NK-92 treated with Interleukin-12 subunit alpha and Interleukin-12 subunit beta, amount 100 ng/mL, for 24 hours (cell line): Measurements from ENCODE around the gene MBP.
A peak's percentile ranks its signal among the peaks of the same experiment; 100 is the strongest.

Source experiments
- DNase-seq: peaks from one replicate; lab custom pipeline; 2025; lab: John Stamatoyannopoulos, UW

The MBP gene

DNA sequence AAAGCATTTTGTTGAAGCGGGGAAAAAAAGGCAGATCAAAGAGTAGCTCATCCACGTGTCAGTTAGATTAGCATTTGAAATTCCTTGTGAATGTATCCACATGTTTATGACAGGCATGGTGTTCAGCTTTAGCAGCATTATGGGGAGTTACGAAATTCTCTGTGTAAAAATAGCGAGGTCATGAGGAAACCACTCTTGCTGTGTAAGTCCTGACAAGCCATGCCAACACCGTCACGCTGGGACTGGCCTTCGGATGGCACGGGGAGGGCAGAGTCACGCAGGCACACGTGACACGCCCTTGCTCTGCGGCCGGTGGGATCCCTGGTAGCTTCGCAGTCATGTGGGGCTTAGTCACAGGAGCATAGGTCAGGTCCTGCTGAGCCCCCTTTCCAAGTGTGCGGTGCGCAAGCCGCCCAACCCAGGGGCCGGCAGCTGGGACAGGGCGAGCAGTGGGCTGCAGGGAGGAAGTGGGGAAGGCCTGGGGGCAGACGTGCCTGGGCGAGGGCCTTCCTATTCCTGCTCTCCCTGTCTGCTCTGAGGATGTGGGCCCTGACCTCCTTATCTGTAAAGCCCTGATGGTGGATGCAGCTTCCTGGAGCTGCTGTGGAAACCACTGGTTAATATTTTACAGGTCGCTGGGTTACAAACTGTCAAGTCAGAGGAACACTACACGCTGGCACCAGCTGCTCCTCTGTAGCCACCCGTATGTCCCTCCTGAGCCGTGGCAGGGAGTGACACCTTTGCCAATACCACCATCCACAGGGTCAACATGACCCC lies 18.0 kb downstream of the MBP start:
- no peak for DNase-seq

DNA sequence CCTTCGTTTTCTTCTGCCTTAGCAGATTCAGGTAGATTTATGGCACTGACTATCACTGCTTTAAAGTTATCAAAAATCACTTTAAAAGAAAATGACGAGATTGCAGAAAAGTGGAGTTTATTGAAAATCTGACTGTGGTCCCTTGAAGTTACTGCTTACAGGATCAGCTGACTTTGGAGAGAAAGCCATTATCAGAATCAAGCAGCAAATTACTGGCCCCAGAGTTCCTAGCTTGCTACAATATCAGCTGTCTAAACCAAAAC lies 18.5 kb downstream of the MBP start:
- no peak for DNase-seq

- DNase-seq: no peak
Observed at GRCh38 chr18:77113361-77114151, 19.0 kb downstream of the MBP start.

DNA sequence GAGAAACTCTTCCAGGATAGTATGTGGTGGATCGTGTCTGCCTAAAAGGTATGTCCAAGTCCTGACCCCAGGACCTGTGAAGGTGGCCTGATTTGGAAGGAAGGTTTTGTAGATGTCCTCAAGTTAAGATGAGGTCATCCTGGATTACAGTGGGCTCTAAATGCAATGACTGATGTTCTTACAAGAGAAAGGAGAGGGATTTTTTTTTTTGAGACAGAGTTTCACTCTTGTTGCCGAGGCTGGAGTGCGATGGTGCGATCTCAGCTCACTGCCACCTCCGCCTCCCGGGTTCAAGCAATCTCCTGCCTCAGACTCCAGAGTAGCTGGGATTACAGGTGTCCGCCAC lies 19.9 kb downstream of the MBP start:
- no peak for DNase-seq

DNA sequence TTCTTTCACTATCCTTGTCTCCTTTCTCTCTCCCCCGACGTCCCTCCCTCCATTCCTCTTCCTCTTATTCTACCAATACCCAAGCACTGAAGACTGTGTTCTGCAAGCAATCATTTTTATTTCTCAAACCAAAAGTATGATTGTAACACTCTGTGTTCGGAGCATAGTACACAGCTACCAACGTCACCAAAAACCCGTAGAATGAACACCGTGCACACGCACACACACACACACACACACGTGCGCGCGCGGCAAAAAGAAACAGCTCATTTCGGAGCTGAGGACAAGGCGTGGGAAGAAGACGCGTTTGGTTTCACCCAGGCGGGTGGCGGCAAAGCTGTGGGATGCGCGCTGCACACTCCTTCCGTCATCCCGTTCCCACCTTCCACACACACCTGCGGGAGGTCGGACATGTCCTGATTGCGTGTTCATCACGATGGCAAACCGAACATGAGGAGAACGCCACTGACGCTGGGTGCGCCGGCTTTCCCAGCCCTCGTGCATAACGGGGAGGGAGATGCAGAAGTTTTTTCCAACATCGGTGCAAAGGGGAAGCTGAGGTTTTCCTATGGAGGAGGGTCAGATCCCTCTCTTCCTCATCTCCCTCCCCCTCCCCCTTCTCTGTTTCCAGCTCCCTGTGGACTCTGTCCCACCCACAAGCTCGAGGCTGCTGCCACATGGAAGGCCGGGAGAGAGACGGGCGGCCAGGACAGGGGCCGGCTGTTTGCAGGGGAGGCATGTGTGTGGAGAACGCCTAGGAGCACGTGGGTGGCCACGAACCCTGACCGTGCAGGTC lies 20.4 kb downstream of the MBP start:
- no peak for DNase-seq

GRCh38 chr18:77111449-77111848 lies 21.1 kb downstream of the MBP start:
- no peak for DNase-seq

DNA sequence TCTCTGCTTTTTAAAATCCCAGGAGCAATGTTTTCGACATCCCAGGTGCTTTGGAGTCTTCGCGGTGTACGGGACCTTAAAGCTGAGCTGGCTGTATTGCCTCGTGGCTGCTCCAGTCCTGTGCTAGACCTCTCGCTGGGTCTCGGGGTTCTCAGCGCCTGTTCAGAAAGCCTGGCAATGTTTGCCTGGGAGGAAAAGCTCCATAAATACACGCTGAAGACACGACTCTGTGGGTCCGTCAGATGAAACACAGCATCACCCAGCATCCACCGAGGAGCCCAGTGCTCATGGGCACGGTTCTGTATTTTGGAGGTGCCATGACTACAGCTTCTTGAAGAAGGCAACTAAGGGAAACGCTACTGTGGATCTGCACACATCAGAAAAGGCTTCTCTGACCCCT lies 21.6 kb downstream of the MBP start:
- DNase-seq: no peak

DNA sequence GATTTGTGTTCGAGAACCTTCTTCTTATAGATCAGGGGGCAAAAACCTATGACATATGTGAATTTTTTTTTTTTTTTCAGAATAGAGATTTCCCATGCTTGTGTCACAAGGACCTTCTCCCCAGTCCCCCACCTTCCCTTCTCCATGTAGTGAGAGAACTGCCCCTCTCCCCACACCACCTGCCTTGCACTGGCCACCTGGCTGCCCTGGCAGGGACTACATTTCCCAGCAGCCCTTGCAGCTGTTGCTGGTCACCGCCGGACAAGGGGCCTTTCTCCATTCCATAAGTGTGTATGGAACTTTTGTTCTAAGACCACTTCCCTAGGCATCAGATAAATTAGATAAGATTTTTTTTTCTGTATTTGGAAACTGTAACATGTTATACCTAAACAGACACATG lies 22.2 kb downstream of the MBP start:
- DNase-seq: no peak

GRCh38 chr18:77109648-77110019 lies 22.9 kb downstream of the MBP start:
- DNase-seq: no peak

GRCh38 chr18:77108821-77109647 lies 23.5 kb downstream of the MBP start:
- no peak for DNase-seq

DNA sequence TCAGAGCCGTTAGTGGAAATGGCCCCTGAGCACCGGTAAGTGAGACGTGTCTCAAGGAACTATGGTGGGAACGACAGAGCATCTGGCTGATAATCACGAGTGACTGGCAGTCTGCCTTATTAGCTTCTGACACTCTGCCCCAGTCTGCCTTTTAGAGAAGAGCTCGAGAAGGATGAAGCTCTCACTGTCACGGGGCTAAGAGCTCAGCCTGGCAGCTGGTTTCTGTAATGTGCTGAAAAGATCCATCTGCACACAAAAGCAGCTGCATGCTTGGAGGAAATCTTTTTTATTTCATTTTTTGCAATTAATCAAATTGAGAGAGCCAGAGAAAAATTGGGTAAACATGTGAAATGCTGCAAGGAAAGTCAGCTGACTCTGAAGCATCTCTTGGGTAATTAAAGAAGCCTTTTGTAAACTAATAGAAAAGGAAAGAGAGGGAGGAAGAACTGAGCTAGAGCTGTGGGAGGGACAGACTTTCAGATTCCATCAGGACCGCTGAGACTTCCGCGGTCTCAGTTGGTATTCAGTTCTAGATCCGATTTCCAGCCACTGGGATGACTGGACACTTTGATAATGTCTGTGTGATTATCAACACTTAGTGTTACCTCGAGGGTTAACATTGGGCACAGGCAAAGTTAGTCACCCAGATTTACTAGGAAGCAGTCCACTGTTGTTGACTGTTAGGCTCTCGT lies 24.4 kb downstream of the MBP start:
- no peak for DNase-seq

DNA sequence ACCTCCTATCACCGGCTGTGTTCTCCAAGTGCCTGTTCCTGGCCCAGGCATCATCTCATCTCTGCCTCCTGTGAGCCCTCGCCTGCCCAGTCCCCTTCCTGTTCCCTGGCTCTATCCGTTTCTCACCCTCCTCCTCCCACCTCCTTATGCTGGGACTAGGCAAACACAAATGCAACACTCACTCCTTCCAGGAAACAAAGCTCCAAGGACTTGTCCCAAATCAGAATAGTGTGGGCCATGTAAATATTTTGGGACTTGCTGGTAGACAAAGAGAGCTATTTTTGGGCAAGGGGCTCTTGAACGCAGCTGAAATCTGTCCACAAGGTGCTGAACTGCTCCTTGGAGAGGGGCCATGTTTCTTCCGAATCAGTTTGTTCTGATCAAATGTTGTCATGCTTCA lies 25.3 kb downstream of the MBP start:
- no peak for DNase-seq

GRCh38 chr18:77106331-77106730 lies 26.3 kb downstream of the MBP start:
- DNase-seq: no peak

DNA sequence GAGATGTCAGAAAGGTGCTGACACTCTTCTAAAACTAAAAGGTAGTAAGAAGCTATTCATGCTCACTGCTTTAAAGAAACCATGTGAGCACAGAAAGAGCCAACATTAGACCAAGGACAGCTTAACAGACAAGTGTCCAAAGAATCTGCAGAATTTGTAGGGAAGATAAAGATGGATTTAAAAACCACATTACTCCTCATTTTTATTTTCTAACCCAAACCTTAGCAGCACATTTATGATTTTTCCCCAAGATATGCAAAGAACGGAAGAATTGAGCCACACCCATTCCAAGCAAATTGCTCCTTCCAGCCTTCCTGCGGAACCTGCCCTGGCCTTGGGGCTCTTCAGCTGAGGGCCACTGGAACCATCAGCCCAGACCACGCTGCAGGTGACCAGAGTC lies 26.9 kb downstream of the MBP start:
- no peak for DNase-seq

DNA sequence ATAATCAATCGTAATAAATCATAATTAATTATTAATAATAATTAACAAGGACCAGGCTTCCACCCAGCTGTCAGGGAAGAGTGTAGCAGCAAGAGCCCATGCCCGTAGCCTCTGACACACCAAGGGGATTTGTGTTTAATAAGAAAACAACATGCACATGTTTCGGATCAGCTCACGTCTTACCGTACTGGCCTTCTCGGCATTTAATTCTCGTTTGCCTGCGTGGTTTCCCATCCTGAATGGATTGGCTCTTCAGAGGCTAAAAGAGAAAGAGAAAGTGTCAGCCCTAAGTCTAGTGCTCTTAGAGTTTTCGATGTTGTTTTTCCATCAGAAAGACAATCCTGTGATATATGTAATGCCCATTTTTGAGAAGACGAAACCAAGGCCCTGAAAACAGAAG lies 27.6 kb downstream of the MBP start:
- no peak for DNase-seq

- DNase-seq: no peak
Observed at GRCh38 chr18:77103991-77104531, 28.5 kb downstream of the MBP start.

DNA sequence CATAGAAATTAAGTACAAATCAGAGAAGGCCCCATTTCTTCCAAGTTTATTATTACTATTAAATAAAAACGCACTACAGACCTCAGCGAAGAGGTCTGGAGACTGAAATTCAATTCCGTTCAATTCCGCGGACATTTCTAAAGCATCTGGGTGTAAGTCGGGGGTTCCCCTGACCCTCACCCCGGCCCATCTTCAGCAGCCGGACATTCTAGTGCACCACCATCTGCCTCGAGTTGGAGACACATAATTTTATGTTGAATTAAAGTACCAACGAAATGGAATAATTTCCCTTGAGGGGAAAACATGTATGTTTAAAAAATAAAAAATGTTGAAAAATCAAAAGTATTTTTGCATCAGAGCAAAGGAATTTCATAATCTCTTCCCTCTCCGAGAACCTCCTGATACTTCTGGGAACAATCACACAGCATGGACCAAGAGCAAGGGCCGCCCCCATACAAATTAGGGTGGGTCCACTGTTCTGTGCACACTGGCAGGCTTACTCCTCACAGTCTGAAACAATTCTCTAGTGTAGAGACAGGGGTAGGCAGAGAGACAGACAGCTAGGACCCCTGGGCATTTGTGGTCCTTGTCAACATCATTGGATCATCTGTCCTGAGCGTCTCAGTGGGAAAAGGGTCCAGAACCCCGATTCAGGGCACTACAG lies 29.3 kb downstream of the MBP start:
- DNase-seq: no peak

GRCh38 chr18:77102259-77103040 lies 30.1 kb downstream of the MBP start:
- DNase-seq: no peak

DNA sequence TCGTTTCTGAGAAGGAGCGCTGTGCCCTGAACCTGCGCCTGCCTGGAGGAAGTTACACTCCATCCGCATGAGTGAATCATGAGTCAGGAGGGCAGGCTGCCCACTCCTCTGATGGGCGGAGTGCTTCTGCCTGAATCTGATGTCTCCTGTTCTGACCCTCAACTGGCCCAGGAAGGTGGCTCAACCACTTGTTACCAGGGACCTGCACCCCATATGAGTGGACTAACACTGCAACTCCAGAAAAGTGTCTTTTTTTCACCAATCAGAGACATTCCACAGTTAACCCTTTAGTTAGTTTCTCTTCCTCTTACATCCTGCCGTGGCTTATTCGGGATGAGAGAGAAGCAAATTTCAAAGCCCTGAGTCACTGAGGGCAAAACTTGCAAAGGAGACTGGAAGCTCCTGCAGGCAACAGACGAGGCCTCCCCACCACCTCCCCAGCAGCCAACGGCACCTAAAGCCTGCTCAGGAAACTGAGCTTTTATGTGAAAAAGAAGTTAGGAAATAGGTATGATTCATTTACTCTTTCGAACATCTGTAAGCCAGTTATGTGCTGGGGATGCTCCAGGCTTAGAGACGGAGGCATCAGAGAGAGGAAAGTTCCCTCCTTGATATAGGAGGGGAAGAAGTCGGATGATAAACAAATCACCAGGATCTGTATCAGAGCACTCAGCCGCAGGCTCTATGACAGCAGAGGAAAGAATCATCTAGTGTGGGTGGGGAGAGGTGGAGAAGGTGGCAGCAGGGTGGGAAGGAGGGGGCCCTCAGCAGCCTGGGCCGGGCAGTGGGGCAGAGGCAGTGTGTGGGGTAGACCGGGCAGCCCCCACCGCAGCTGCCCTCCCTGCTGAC lies 30.9 kb downstream of the MBP start:
- peak; percentile 38 for DNase-seq
